Neural cell (in vitro differentiated cells): ENCODE measurements around the gene ATP5MG. TPM values are rescaled to one million over a fixed set of nuclear protein-coding genes. Genes with fewer than 3 reads are reported as not detected.

Experiments
- H2AFZ ChIP-seq: fragments of 200-600, 300-800 bp; sonication (generic), shearing (Covaris generic); 2 replicates; pipeline ENCODE4 v1.6.0; 2014; ENCODE audit warnings: low read depth, mild to moderate bottlenecking, antibody characterized with exemption, low read length, moderate library complexity
- H3F3A ChIP-seq: fragments of 200-600 bp; shearing (Covaris generic); 2 replicates; pipeline ENCODE4 v1.6.1; 2016; ENCODE audit warnings: mild to moderate bottlenecking, moderate library complexity, mixed read lengths, antibody characterized with exemption, low read length; ENCODE audit not compliant: insufficient read depth, poor library complexity, severe bottlenecking
- H3K27ac ChIP-seq: fragments of 200-600, 300-800 bp; sonication (generic), shearing (Covaris generic); 2 replicates; pipeline ENCODE4 v1.5.1; 2014; ENCODE audit warnings: mild to moderate bottlenecking, low read length, moderate library complexity
- H3K27me3 ChIP-seq: fragments of 300-800, 200-600 bp; sonication (generic), shearing (Covaris generic); 2 replicates; pipeline ENCODE4 v1.6.0; 2014; ENCODE audit warnings: mild to moderate bottlenecking, low read depth, low read length, moderate library complexity; ENCODE audit not compliant: insufficient read depth
- H3K36me3 ChIP-seq: fragments of 300-800, 200-600 bp; sonication (generic), shearing (Covaris generic); 2 replicates; pipeline ENCODE4 v1.5.1; 2014; ENCODE audit warnings: mild to moderate bottlenecking, antibody characterized with exemption, low read length, moderate library complexity; ENCODE audit not compliant: insufficient read depth
- H3K4me2 ChIP-seq: fragments of 300-800, 200-600 bp; sonication (generic), shearing (Covaris generic); 2 replicates; pipeline ENCODE4 v1.6.0; 2014; ENCODE audit warnings: mild to moderate bottlenecking, low read length
- H3K4me3 ChIP-seq: fragments of 300-800, 200-600 bp; sonication (generic), shearing (Covaris generic); 2 replicates; pipeline ENCODE4 v1.5.1; 2014; ENCODE audit warnings: mild to moderate bottlenecking, low read length, moderate library complexity
- H3K79me2 ChIP-seq: fragments of 200-600 bp; shearing (Covaris generic); replicated peaks from 2 replicates; pipeline ENCODE4 v1.6.0; 2014; ENCODE audit warnings: mild to moderate bottlenecking, low read length, moderate library complexity; ENCODE audit not compliant: insufficient read depth
- H3K9ac ChIP-seq: fragments of 300-800, 200-600 bp; sonication (generic), shearing (Covaris generic); 2 replicates; pipeline ENCODE4 v1.6.1; 2016; ENCODE audit warnings: mild to moderate bottlenecking, low read length, mixed read lengths
- H3K9me2 ChIP-seq: fragments of 200-600 bp; shearing (Covaris generic); 2 replicates; pipeline ENCODE4 v1.6.1; 2016; ENCODE audit warnings: mild to moderate bottlenecking, low read length, mixed read lengths; ENCODE audit not compliant: insufficient read depth
- H3K9me3 ChIP-seq: fragments of 200-600, 300-800 bp; sonication (generic), shearing (Covaris generic); 2 replicates; pipeline ENCODE4 v1.6.1; 2016; ENCODE audit warnings: mild to moderate bottlenecking, mixed run types, low read length, moderate library complexity, mixed read lengths
- H4K20me1 ChIP-seq: fragments of 200-600 bp; shearing (Covaris generic); 2 replicates; pipeline ENCODE4 v1.6.1; 2016; ENCODE audit warnings: mild to moderate bottlenecking, mixed run types; ENCODE audit not compliant: insufficient read depth
- EP300 ChIP-seq: fragments of 450-650 bp; conservative IDR thresholded peaks from 2 replicates; pipeline ENCODE4 v1.6.1; 2014; ENCODE audit warnings: antibody characterized with exemption, mild to moderate bottlenecking, moderate library complexity; ENCODE audit not compliant: poor library complexity, severe bottlenecking
- EZH2 ChIP-seq: fragments of 200-600, 300-800 bp; shearing (Covaris generic), sonication (generic); IDR thresholded peaks from 2 replicates; pipeline ENCODE4 v1.6.1; 2014; ENCODE audit warnings: antibody characterized with exemption, low read length, borderline replicate concordance, mild to moderate bottlenecking; ENCODE audit not compliant: insufficient read depth, poor library complexity, severe bottlenecking
- MXI1 ChIP-seq: fragments of 450-650 bp; conservative IDR thresholded peaks from 2 replicates; pipeline ENCODE4 v1.6.1; 2014; ENCODE audit warnings: antibody characterized with exemption, mild to moderate bottlenecking; ENCODE audit not compliant: poor library complexity, severe bottlenecking
- POLR2AphosphoS5 ChIP-seq: IDR thresholded peaks from 2 replicates; pipeline ENCODE4 v1.6.1; 2012
- RAD21 ChIP-seq: fragments of 450-650 bp; conservative IDR thresholded peaks from 2 replicates; pipeline ENCODE4 v1.6.1; 2014; ENCODE audit warnings: antibody characterized with exemption, mild to moderate bottlenecking, moderate library complexity
- SMC3 ChIP-seq: fragments of 450-650 bp; conservative IDR thresholded peaks from 2 replicates; pipeline ENCODE4 v1.6.1; 2014; ENCODE audit warnings: antibody characterized with exemption, mild to moderate bottlenecking, moderate library complexity; ENCODE audit not compliant: poor library complexity
- TAF1 ChIP-seq: IDR thresholded peaks from 2 replicates; pipeline ENCODE4 v1.6.1; 2012; ENCODE audit warnings: low read depth
- polyA plus RNA-seq: library from polyadenylated mRNA; depleted of rRNA; stranded (reverse); fragments of >200 nt; gene quantifications from 2 replicates; pipeline ENCODE4 v1.2.3, GENCODE V29; 2014
- TF ChIP-seq, protein P1 (sequence below): IDR thresholded peaks from 2 replicates; pipeline ENCODE4 v1.6.1; 2012; ENCODE audit warnings: borderline replicate concordance
- TF ChIP-seq, protein P2 (sequence below): fragments of 450-650 bp; IDR thresholded peaks from 2 replicates; pipeline ENCODE4 v1.5.1; 2014; ENCODE audit warnings: antibody characterized with exemption, mild to moderate bottlenecking, moderate library complexity; ENCODE audit not compliant: poor library complexity, severe bottlenecking

Gene ATP5MG
- polyA plus RNA-seq, 1 donor from 2014 or later = 153 TPM

DNA sequence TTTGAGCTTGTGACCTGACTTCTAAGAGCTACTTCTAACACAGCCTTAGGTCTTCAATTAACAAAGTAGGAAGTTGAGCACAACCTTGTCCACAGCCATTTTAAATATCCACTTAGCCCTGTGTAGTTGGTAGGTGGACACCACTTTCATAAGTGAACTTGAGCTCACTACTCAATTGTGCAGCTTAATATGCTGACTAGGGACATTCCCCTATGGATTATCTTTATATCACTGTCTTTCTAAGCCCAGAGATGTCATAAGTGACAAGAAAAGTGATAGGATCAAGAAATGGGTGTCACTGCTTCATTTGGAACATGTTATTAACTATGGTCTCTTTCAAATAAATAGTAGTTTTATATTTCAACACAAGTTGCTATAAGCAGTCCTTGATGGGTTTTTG, 4.0 kb upstream of the ATP5MG start:
- Histone ChIP-seq H3K9me3 (no peaks in the 10 kb centered on the region), H3K9ac (no peak overlapping the region), H3K27ac (no peak overlapping the region), H3K4me3 (no peak overlapping the region), H3K36me3 (no peaks in the 10 kb centered on the region), H3F3A (no peaks in the 10 kb centered on the region), H3K27me3 (no peaks in the 10 kb centered on the region), H3K9me2 (no peaks in the 10 kb centered on the region), H4K20me1 (no peaks in the 10 kb centered on the region), H2AFZ (no peak overlapping the region), H3K79me2 (peaks cover 12% of the 10 kb centered on the region), H3K4me2 (no peak overlapping the region)
- TF ChIP-seq, protein P1, sequence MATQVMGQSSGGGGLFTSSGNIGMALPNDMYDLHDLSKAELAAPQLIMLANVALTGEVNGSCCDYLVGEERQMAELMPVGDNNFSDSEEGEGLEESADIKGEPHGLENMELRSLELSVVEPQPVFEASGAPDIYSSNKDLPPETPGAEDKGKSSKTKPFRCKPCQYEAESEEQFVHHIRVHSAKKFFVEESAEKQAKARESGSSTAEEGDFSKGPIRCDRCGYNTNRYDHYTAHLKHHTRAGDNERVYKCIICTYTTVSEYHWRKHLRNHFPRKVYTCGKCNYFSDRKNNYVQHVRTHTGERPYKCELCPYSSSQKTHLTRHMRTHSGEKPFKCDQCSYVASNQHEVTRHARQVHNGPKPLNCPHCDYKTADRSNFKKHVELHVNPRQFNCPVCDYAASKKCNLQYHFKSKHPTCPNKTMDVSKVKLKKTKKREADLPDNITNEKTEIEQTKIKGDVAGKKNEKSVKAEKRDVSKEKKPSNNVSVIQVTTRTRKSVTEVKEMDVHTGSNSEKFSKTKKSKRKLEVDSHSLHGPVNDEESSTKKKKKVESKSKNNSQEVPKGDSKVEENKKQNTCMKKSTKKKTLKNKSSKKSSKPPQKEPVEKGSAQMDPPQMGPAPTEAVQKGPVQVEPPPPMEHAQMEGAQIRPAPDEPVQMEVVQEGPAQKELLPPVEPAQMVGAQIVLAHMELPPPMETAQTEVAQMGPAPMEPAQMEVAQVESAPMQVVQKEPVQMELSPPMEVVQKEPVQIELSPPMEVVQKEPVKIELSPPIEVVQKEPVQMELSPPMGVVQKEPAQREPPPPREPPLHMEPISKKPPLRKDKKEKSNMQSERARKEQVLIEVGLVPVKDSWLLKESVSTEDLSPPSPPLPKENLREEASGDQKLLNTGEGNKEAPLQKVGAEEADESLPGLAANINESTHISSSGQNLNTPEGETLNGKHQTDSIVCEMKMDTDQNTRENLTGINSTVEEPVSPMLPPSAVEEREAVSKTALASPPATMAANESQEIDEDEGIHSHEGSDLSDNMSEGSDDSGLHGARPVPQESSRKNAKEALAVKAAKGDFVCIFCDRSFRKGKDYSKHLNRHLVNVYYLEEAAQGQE = no peak
- TF ChIP-seq TAF1 = no peak
- no peak for TF ChIP-seq EZH2
- no peak for TF ChIP-seq MXI1
- no peak for TF ChIP-seq EP300
- no peak for TF ChIP-seq SMC3
- TF ChIP-seq RAD21 = no peak
- no peak for TF ChIP-seq POLR2AphosphoS5
- TF ChIP-seq, protein P2, sequence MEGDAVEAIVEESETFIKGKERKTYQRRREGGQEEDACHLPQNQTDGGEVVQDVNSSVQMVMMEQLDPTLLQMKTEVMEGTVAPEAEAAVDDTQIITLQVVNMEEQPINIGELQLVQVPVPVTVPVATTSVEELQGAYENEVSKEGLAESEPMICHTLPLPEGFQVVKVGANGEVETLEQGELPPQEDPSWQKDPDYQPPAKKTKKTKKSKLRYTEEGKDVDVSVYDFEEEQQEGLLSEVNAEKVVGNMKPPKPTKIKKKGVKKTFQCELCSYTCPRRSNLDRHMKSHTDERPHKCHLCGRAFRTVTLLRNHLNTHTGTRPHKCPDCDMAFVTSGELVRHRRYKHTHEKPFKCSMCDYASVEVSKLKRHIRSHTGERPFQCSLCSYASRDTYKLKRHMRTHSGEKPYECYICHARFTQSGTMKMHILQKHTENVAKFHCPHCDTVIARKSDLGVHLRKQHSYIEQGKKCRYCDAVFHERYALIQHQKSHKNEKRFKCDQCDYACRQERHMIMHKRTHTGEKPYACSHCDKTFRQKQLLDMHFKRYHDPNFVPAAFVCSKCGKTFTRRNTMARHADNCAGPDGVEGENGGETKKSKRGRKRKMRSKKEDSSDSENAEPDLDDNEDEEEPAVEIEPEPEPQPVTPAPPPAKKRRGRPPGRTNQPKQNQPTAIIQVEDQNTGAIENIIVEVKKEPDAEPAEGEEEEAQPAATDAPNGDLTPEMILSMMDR = no peak

DNA sequence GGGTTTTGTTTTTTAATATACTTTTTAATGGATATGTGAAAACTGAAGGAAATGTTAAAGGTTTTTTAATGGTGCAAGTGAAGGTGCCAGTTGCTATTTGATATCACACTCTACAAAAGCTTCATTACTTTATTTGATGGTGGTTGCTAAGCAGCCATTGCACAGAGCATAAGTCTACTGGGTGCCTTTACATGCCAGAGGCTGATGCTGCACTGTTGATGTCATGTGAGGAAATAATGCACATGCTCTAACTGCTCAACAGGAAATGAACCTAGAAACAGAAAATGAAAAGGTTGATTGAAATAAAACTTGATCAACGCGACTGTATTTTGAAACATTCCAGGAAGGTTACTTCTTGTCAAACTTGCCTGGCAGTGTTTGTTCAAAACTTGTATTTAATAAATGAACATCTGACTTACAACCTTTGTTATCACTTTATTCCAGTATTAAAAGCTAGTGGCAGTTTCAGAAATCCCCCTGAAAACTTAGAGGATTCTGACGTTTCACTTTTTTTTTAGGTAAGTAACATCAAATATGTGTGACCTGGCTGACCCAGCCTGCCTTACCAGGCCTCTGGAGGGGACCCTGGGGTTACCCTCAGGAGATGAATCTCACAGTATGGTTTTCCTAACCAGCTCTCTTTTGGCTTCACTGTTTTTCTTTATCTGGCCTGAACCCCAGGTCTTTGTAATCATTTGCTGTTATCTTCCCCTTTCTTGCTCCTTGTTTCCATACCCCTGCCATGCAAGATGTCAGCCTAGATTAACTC, 2.4 kb upstream of the ATP5MG start:
- Histone ChIP-seq H3K9me3 (no peaks in the 10 kb centered on the region), H3K27ac (no peak overlapping the region), H2AFZ (no peak overlapping the region), H3F3A (no peaks in the 10 kb centered on the region), H3K79me2 (peaks cover 27% of the 10 kb centered on the region), H3K9ac (no peak overlapping the region), H4K20me1 (no peaks in the 10 kb centered on the region), H3K4me3 (no peak overlapping the region), H3K4me2 (no peak overlapping the region), H3K36me3 (no peaks in the 10 kb centered on the region), H3K9me2 (no peaks in the 10 kb centered on the region), H3K27me3 (no peaks in the 10 kb centered on the region)
- TF ChIP-seq EP300 = no peak
- no peak for TF ChIP-seq EZH2
- TF ChIP-seq MXI1 = no peak
